ENCODE data around the gene PPP2R5B. TPM values are rescaled to one million over a fixed set of nuclear protein-coding genes. Genes with fewer than 3 reads are reported as not detected.
A peak's percentile ranks its signal among the peaks of the same experiment; 100 is the strongest.

Gene PPP2R5B
- total RNA-seq, 1 donor from 2014 or later = 12.6 TPM

- no peak for DNase-seq
- H3K27me3 Mint-ChIP-seq = no peaks in the 10 kb centered on the region
- H3K27ac Mint-ChIP-seq = no peak overlapping the region
- no peak for TF ChIP-seq CTCF (IDR thresholded peaks at IDR 0.05)
- no peaks in the 10 kb centered on the region for H3K36me3 Mint-ChIP-seq (ENCODE audit: low read depth)
- ChIA-PET POLR2A (interaction anchor here (0.5 to 27.8 kb wide), 4 partner anchors 12 to 155 kb away, joined by 3 to 1194 read pairs (median 16); partner anchors contain the start of genes ARL2, CDC42BPG and EHD1), CTCF (interaction anchor here (0.9 to 13.0 kb wide), 3 partner anchors 16 to 43 kb away, joined by 9 to 310 read pairs (median 9); partner anchors contain the start of gene CDC42BPG)
- no peak for ATAC-seq (ENCODE audit: low read depth)
- H3K4me1 Mint-ChIP-seq = peaks cover 45% of the 10 kb centered on the region
- H3K9me3 Mint-ChIP-seq = no peaks in the 10 kb centered on the region
- intact Hi-C loops (cut with micrococcal nuclease) = loop anchor here (1.0 kb wide), 3 partner anchors 11 to 42 kb away; partner anchors contain the start of gene EHD1
- no peak overlapping the region for H3K4me3 Mint-ChIP-seq
Measured at GRCh38 chr11:64888729-64889511, 35.6 kb upstream of the PPP2R5B start.

- no peak for TF ChIP-seq CTCF (IDR thresholded peaks at IDR 0.05)
- peaks cover 46% of the 10 kb centered on the region for H3K4me1 Mint-ChIP-seq
- ATAC-seq (ENCODE audit: low read depth) = no peak
Measured at GRCh38 chr11:64890522-64890939, 34.0 kb upstream of the PPP2R5B start.

GRCh38 chr11:64891215-64891848 is 33.2 kb upstream of the PPP2R5B start:
- no peak for ATAC-seq (ENCODE audit: low read depth)
- DNase-seq = no peak
- intact Hi-C loops (cut with micrococcal nuclease) = no loop called here
- peaks cover 11% of the 10 kb centered on the region for H3K36me3 Mint-ChIP-seq (ENCODE audit: low read depth)
- no peak overlapping the region for H3K4me3 Mint-ChIP-seq
- TF ChIP-seq CTCF (IDR thresholded peaks at IDR 0.05) = no peak
- H3K9me3 Mint-ChIP-seq = no peaks in the 10 kb centered on the region
- H3K27me3 Mint-ChIP-seq = no peaks in the 10 kb centered on the region
- peaks cover 43% of the 10 kb centered on the region for H3K4me1 Mint-ChIP-seq
- no peak overlapping the region for H3K27ac Mint-ChIP-seq
- ChIA-PET POLR2A (interaction anchor here (1.1 to 27.8 kb wide), 2 partner anchors 16 to 34 kb away, joined by 3 to 1194 read pairs; partner anchors contain the start of gene CDC42BPG), CTCF (interaction anchor here (0.6 to 13.0 kb wide), 6 partner anchors 12 to 424 kb away, joined by 3 to 310 read pairs (median 4); partner anchors contain the start of gene CDC42BPG)

More at GRCh38 chr11:64890522-64890939, 34.0 kb upstream of the PPP2R5B start:
- H3K36me3 Mint-ChIP-seq (ENCODE audit: low read depth) = peaks cover 5% of the 10 kb centered on the region
- no peaks in the 10 kb centered on the region for H3K9me3 Mint-ChIP-seq
- no peak overlapping the region for H3K4me3 Mint-ChIP-seq
- no peak overlapping the region for H3K27ac Mint-ChIP-seq
- POLR2A ChIA-PET = interaction anchor here (1.1 to 27.8 kb wide), 2 partner anchors 15 to 33 kb away, joined by 3 to 1194 read pairs; partner anchors contain the start of gene CDC42BPG
- CTCF ChIA-PET = interaction anchor here (0.8 to 13.0 kb wide), 3 partner anchors 15 to 220 kb away, joined by 3 to 310 read pairs (median 3); partner anchors contain the start of gene CDC42BPG
- intact Hi-C loops (cut with micrococcal nuclease) = no loop called here
- no peak for DNase-seq
- no peaks in the 10 kb centered on the region for H3K27me3 Mint-ChIP-seq

- Mint-ChIP-seq H3K4me3 (no peak overlapping the region), H3K27ac (peak overlapping the region; percentile 64), H3K4me1 (peaks cover 43% of the 10 kb centered on the region), H3K9me3 (no peaks in the 10 kb centered on the region), H3K36me3 (ENCODE audit: low read depth) (peaks cover 12% of the 10 kb centered on the region), H3K27me3 (no peaks in the 10 kb centered on the region)
- ATAC-seq (ENCODE audit: low read depth) (no peak), DNase-seq (no peak)
- intact Hi-C loops (cut with micrococcal nuclease) = no loop called here
- TF ChIP-seq CTCF (IDR thresholded peaks at IDR 0.05) = no peak
- CTCF ChIA-PET = interaction anchor here (0.6 to 13.0 kb wide), 8 partner anchors 13 to 423 kb away, joined by 3 to 310 read pairs (median 4); partner anchors contain the start of gene CDC42BPG
- POLR2A ChIA-PET = interaction anchor here (1.0 to 27.8 kb wide), 2 partner anchors 13 to 35 kb away, joined by 5 to 1194 read pairs; partner anchors contain the start of genes CDC42BPG and EHD1
Measured at GRCh38 chr11:64891880-64892279, 32.6 kb upstream of the PPP2R5B start.
